ENCODE measurements around the gene PCDHA2. TPM values are rescaled to one million over a fixed set of nuclear protein-coding genes. Genes with fewer than 3 reads are reported as not detected.
A peak's percentile ranks its signal among the peaks of the same experiment; 100 is the strongest.
"Not testable (repeated sequence)": the region's sequence is repeated elsewhere in the genome, so short reads cannot be mapped to it uniquely, and the experiment has no call there.

The PCDHA2 gene
- total RNA-seq, 4 donors from 2014 or later, result not detected

GRCh38 chr5:140800816-140801493 lies 6.3 kb downstream of the PCDHA2 start, which contains the start of gene PCDHA3:
PCDHA3 (plus strand) TSS chr5:140801057.
- TF ChIP-seq, protein P1, sequence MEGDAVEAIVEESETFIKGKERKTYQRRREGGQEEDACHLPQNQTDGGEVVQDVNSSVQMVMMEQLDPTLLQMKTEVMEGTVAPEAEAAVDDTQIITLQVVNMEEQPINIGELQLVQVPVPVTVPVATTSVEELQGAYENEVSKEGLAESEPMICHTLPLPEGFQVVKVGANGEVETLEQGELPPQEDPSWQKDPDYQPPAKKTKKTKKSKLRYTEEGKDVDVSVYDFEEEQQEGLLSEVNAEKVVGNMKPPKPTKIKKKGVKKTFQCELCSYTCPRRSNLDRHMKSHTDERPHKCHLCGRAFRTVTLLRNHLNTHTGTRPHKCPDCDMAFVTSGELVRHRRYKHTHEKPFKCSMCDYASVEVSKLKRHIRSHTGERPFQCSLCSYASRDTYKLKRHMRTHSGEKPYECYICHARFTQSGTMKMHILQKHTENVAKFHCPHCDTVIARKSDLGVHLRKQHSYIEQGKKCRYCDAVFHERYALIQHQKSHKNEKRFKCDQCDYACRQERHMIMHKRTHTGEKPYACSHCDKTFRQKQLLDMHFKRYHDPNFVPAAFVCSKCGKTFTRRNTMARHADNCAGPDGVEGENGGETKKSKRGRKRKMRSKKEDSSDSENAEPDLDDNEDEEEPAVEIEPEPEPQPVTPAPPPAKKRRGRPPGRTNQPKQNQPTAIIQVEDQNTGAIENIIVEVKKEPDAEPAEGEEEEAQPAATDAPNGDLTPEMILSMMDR (IDR thresholded peaks at IDR 0.05), result no peak
- TF ChIP-seq POLR2A (IDR thresholded peaks at IDR 0.05), result no peak
- intact Hi-C loops (cut with DNase I; ENCODE audit: low total_unique reads), result no loop called here
- 21 to 23% methylated on average over 29 of the region's 29 CpGs for WGBS, 2 donors
- DNase-seq (ENCODE audit: low spot score in 2 of 2), result no peak
- H3K4me3 ChIP-seq (ENCODE audit: low read depth, poor library complexity, severe bottlenecking), result no peak within 1 kb of the TSS

- DNase-seq (ENCODE audit: low spot score in 2 of 2), result no peak
- no peak for TF ChIP-seq POLR2A (IDR thresholded peaks at IDR 0.05)
- TF ChIP-seq, protein P1 (IDR thresholded peaks at IDR 0.05), result no peak
- H3K4me3 ChIP-seq (ENCODE audit: low read depth, poor library complexity, severe bottlenecking), result no peak overlapping the region
- 14 to 19% methylated on average over 15 to 16 of the region's 16 CpGs for WGBS, 2 donors
- intact Hi-C loops (cut with DNase I; ENCODE audit: low total_unique reads), result no loop called here
Observed at GRCh38 chr5:140801494-140801841, 6.8 kb downstream of the PCDHA2 start.

DNA sequence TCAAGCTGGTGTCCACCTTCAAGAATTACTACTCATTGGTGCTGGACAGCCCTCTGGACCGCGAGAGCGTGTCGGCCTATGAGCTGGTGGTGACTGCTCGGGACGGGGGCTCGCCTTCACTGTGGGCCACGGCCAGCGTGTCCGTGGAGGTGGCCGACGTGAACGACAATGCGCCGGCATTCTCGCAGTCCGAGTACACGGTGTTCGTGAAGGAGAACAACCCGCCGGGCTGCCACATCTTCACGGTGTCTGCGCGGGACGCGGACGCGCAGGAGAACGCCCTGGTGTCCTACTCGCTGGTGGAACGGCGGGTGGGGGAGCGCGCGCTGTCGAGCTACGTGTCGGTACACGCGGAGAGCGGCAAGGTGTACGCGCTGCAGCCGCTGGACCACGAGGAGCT lies 7.7 kb downstream of the PCDHA2 start:
- intact Hi-C loops (cut with DNase I; ENCODE audit: low total_unique reads); DNase-seq (ENCODE audit: low spot score in 2 of 2); H3K4me3 ChIP-seq (ENCODE audit: low read depth, poor library complexity, severe bottlenecking): not testable (repeated sequence)
- WGBS, 2 donors, result 44 to 60% methylated on average over 38 to 43 of the region's 45 CpGs

DNA sequence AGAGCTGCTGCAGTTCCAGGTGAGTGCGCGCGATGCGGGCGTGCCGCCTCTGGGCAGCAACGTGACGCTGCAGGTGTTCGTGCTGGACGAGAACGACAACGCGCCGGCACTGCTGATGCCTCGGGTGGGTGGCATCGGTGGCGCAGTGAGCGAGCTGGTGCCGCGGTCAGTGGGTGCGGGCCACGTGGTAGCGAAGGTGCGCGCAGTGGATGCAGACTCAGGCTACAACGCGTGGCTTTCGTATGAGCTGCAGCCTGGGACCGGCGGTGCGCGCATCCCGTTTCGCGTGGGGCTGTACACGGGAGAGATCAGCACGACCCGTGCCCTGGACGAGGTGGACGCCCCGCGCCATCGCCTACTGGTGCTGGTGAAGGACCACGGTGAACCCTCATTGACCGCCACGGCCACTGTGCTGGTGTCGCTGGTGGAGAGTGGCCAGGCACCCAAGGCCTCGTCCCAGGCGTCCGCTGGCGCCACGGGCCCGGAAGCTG lies 8.2 kb downstream of the PCDHA2 start:
- DNase-seq (ENCODE audit: low spot score in 2 of 2), result no peak
- no peak overlapping the region for H3K4me3 ChIP-seq (ENCODE audit: low read depth, poor library complexity, severe bottlenecking)
- TF ChIP-seq POLR2A (IDR thresholded peaks at IDR 0.05), result no peak
- TF ChIP-seq, protein P1 (IDR thresholded peaks at IDR 0.05), result no peak
- WGBS, 2 donors, result 46 to 50% methylated on average over 21 to 50 of the region's 53 CpGs
- intact Hi-C loops (cut with DNase I; ENCODE audit: low total_unique reads), result no loop called here

DNA sequence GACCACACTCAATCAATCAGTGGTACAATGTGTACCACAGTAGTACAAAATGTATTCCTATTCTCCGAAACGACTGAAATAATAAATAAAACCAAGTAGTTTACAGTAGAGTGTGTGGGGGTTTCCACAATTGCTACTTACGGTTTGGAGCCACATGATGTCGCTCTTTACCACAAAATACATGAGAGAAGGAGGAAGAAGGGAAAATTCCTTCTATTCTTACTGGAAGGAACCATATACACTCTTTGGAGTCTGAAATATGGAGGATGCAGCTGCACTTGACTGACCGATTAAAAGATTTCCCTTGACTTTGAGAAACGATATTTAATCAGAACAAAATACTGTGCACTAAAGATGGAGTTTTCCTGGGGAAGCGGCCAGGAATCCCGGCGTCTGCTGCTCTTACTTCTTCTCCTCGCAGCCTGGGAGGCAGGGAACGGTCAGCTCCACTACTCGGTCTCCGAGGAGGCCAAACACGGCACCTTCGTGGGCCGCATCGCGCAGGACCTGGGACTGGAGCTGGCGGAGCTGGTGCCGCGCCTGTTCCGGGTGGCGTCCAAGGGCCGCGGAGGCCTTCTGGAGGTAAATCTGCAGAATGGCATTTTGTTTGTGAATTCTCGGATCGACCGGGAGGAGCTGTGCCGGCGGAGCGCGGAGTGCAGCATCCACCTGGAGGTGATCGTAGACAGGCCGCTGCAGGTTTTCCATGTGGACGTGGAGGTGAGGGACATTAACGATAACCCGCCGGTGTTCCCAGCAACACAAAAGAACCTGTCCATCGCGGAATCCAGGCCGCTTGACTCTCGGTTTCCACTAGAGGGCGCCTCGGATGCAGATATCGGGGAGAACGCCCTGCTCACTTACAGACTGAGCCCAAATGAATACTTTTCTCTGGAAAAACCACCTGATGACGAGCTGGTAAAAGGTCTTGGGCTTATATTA lies 12.5 kb downstream of the PCDHA2 start, which contains the start of gene PCDHA4:
Gene PCDHA4, plus strand, starts transcription at position 235 of the 942 bp plus-strand sequence.
- H3K4me3 ChIP-seq (ENCODE audit: low read depth, poor library complexity, severe bottlenecking), result no peak within 1 kb of the TSS
- TF ChIP-seq, protein P1 (IDR thresholded peaks at IDR 0.05), result no peak
- no peak for TF ChIP-seq POLR2A (IDR thresholded peaks at IDR 0.05)
- peak in 1 of 2 donors; percentile 81 for DNase-seq (ENCODE audit: low spot score in 2 of 2)
- WGBS, 2 donors, result 18 to 26% methylated on average over 31 to 47 of the region's 47 CpGs
- intact Hi-C loops (cut with DNase I; ENCODE audit: low total_unique reads), result no loop called here

- intact Hi-C loops (cut with DNase I; ENCODE audit: low total_unique reads); H3K4me3 ChIP-seq (ENCODE audit: low read depth, poor library complexity, severe bottlenecking); DNase-seq (ENCODE audit: low spot score in 2 of 2): not testable (repeated sequence)
- WGBS, 2 donors, result 55 to 62% methylated on average over 37 to 54 of the region's 62 CpGs
Observed at GRCh38 chr5:140808241-140808888, 13.7 kb downstream of the PCDHA2 start.
